PC-3 (cell line): Measurements from ENCODE around the gene PREX1. TPM values are rescaled to one million over a fixed set of nuclear protein-coding genes. Genes with fewer than 3 reads are reported as not detected.

Experiments used
- ATAC-seq: fragments of 200-7000 bp; cut with Tn5 transposase; 2 replicates; pipeline ENCODE4 v1.9.1; 2020; ENCODE audit warnings: mild to moderate bottlenecking, moderate library complexity
- BruUV-seq: library from RNA; stranded (reverse); fragments of 400-500 nt; replicated peaks from 2 replicates; lab custom pipeline; 2021; lab: Mats Ljungman, UMichigan
- CTCF ChIA-PET: fragments of 300-600 bp; sonication (Branson Sonifier 250); formaldehyde crosslinking; loops from one replicate; lab custom pipeline; 2022; ENCODE audit warnings: antibody characterized with exemption; lab: Charles Lee
- POLR2A ChIA-PET: fragments of 300-600 bp; sonication (Branson Sonifier 250); formaldehyde crosslinking; loops from one replicate; lab custom pipeline; 2022; ENCODE audit warnings: antibody characterized with exemption; ENCODE audit not compliant: unreplicated experiment; lab: Charles Lee
- DNase-seq: peaks from one replicate; pipeline ENCODE4 v3.0.0-alpha.2; 2015
- H2AFZ ChIP-seq: fragments of 300-600 bp; sonication (generic); 2 replicates; pipeline ENCODE4 v1.6.0; 2016; ENCODE audit warnings: antibody characterized with exemption, low read length
- H3F3A ChIP-seq: fragments of 300-600 bp; sonication (generic); one replicate; pipeline ENCODE4 v1.6.0; 2017; ENCODE audit warnings: antibody characterized with exemption, low read length, control low read depth, mild to moderate bottlenecking; ENCODE audit not compliant: unreplicated experiment
- H3K27ac ChIP-seq: fragments of 300-600 bp; sonication (generic); 2 replicates; pipeline ENCODE4 v1.5.1; 2016; ENCODE audit warnings: mild to moderate bottlenecking, low read length
- H3K27me3 ChIP-seq: fragments of 300-600 bp; sonication (generic); 2 replicates; pipeline ENCODE4 v1.6.1; 2016; ENCODE audit warnings: low read length, mixed read lengths
- H3K36me3 ChIP-seq: fragments of 300-600 bp; sonication (generic); 2 replicates; pipeline ENCODE4 v1.6.1; 2016; ENCODE audit warnings: low read depth, mixed run types, low read length, mixed read lengths
- H3K4me1 ChIP-seq: fragments of 300-600 bp; sonication (generic); 2 replicates; pipeline ENCODE4 v1.5.1; 2016; ENCODE audit warnings: low read length; ENCODE audit not compliant: insufficient read depth
- H3K4me2 ChIP-seq: fragments of 300-600 bp; sonication (generic); 2 replicates; pipeline ENCODE4 v1.6.0; 2016; ENCODE audit warnings: low read length
- H3K4me3 ChIP-seq: fragments of 300-600 bp; sonication (generic); 2 replicates; pipeline ENCODE4 v1.5.1; 2016; ENCODE audit warnings: mild to moderate bottlenecking, low read length, mixed read lengths
- H3K79me2 ChIP-seq: fragments of 300-600 bp; sonication (generic); 2 replicates; pipeline ENCODE4 v1.6.1; 2017; ENCODE audit warnings: low read length, mixed read lengths
- H3K9ac ChIP-seq: fragments of 300-600 bp; sonication (generic); 2 replicates; pipeline ENCODE4 v1.6.0; 2016; ENCODE audit warnings: mild to moderate bottlenecking, low read length
- H3K9me2 ChIP-seq: fragments of 300-600 bp; sonication (generic); replicated peaks from 2 replicates; pipeline ENCODE4 v1.6.1; 2016; ENCODE audit warnings: mixed run types, low read length, mixed read lengths
- H3K9me3 ChIP-seq: fragments of 300-600 bp; sonication (generic); 2 replicates; pipeline ENCODE4 v1.6.1; 2016; ENCODE audit warnings: low read length, mixed read lengths
- H4K20me1 ChIP-seq: fragments of 300-600 bp; sonication (generic); 2 replicates; pipeline ENCODE4 v1.6.1; 2016; ENCODE audit warnings: low read length, mixed read lengths
- EZH2 ChIP-seq: fragments of 300-600 bp; sonication (generic); IDR thresholded peaks from one replicate; pipeline ENCODE4 v1.6.1; 2017; ENCODE audit warnings: antibody characterized with exemption, mild to moderate bottlenecking, low read length; ENCODE audit not compliant: unreplicated experiment
- EZH2phosphoT487 ChIP-seq: fragments of 300-600 bp; sonication (generic); IDR thresholded peaks from 2 replicates; pipeline ENCODE4 v1.6.1; 2018; ENCODE audit warnings: mild to moderate bottlenecking, antibody characterized with exemption, low read length, borderline replicate concordance
- intact Hi-C: fragments of 100-400 bp; cut with micrococcal nuclease; formaldehyde crosslinking; loops from 2 replicates; pipeline ENCODE4 v1.9.0; 2023
- total RNA-seq: library from RNA; depleted of rRNA; stranded (reverse); fragments of >200 nt; gene quantifications from 2 replicates; pipeline ENCODE4 v1.2.3, GENCODE V29; 2014
- TF ChIP-seq, protein P1 (sequence below): fragments of 300-600 bp; sonication (generic); conservative IDR thresholded peaks from 2 replicates; pipeline ENCODE4 v1.5.1; 2017; ENCODE audit warnings: antibody characterized with exemption, low read depth, mild to moderate bottlenecking, low read length

PREX1 gene
- total RNA-seq, 1 experiment from 2014 or later = 22.1 TPM

DNA sequence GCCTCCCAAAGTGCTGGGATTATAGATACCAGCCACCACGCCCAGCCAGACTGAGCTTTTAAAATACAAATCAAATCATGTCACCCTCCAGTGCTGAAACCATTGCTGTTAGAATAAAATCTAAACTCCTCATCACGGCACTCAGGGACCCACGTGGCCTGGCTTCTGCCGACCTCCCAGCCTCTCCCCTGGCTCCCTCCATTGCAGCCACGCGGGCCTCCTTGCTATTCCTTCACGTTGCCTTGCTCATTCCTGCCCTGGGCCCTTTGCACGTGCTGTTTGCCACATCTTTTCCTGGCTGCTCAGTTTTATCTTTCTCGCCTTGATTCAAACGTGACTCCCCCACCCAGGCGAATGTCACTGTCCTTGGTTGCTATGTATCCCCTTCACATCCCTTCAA, 244.6 kb downstream of the PREX1 start:
- H3K4me2 ChIP-seq = no peak overlapping the region
- CTCF ChIA-PET = no interaction called here
- POLR2A ChIA-PET = no interaction called here
- DNase-seq (no peak), ATAC-seq (no peak)
- intact Hi-C loops = no loop called here
- no peak overlapping the region for H3K9ac ChIP-seq
- peaks cover 47% of the 10 kb centered on the region for H3K27me3 ChIP-seq
- H3K4me3 ChIP-seq = no peak overlapping the region
- H3K36me3 ChIP-seq = no peaks in the 10 kb centered on the region
- no peaks in the 10 kb centered on the region for H3F3A ChIP-seq
- no TSS peak for BruUV-seq
- no peaks in the 10 kb centered on the region for H3K79me2 ChIP-seq
- no peaks in the 10 kb centered on the region for H3K9me3 ChIP-seq
- no peak overlapping the region for H3K27ac ChIP-seq
- TF ChIP-seq EZH2 = no peak
- no peak overlapping the region for H2AFZ ChIP-seq
- no peaks in the 10 kb centered on the region for H4K20me1 ChIP-seq
- H3K4me1 ChIP-seq = no peaks in the 10 kb centered on the region
- no peaks in the 10 kb centered on the region for H3K9me2 ChIP-seq

DNA sequence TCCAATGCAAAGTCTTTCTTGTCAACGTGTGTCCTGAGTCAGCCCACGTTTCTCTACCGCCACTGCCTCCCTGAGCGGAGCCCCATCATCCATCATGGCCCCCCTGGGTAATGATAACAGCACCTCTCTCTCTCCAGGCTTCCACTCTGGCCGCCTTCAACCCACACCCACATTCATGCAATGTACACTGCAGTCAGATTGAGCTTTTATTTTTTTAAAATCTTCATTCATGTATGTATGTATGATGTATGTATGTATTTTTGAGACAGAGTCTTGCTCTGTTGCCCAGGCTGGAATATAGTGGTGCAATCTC, 245.2 kb downstream of the PREX1 start:
- intact Hi-C loops = no loop called here
- H3K4me2 ChIP-seq = no peak overlapping the region
- ChIA-PET POLR2A (interaction anchor here (0.6 kb wide), 1 partner anchor 280 kb away, joined by 12 read pairs; no protein-coding TSS in a partner anchor), CTCF (no interaction called here)
- TF ChIP-seq, protein P1, sequence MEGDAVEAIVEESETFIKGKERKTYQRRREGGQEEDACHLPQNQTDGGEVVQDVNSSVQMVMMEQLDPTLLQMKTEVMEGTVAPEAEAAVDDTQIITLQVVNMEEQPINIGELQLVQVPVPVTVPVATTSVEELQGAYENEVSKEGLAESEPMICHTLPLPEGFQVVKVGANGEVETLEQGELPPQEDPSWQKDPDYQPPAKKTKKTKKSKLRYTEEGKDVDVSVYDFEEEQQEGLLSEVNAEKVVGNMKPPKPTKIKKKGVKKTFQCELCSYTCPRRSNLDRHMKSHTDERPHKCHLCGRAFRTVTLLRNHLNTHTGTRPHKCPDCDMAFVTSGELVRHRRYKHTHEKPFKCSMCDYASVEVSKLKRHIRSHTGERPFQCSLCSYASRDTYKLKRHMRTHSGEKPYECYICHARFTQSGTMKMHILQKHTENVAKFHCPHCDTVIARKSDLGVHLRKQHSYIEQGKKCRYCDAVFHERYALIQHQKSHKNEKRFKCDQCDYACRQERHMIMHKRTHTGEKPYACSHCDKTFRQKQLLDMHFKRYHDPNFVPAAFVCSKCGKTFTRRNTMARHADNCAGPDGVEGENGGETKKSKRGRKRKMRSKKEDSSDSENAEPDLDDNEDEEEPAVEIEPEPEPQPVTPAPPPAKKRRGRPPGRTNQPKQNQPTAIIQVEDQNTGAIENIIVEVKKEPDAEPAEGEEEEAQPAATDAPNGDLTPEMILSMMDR = no peak
- TF ChIP-seq EZH2 (no peak), EZH2phosphoT487 (no peak)
- H3F3A ChIP-seq = no peaks in the 10 kb centered on the region
- no peaks in the 10 kb centered on the region for H4K20me1 ChIP-seq
- H3K9ac ChIP-seq = no peak overlapping the region
- H3K36me3 ChIP-seq = no peaks in the 10 kb centered on the region
- H3K27me3 ChIP-seq = peaks cover 47% of the 10 kb centered on the region
- no peaks in the 10 kb centered on the region for H3K79me2 ChIP-seq
- BruUV-seq = no TSS peak
- H2AFZ ChIP-seq = no peak overlapping the region
- no peak overlapping the region for H3K4me3 ChIP-seq
- H3K4me1 ChIP-seq = no peaks in the 10 kb centered on the region
- H3K9me3 ChIP-seq = no peaks in the 10 kb centered on the region
- DNase-seq = no peak
- no peak overlapping the region for H3K27ac ChIP-seq
- H3K9me2 ChIP-seq = no peaks in the 10 kb centered on the region
- no peak for ATAC-seq

DNA sequence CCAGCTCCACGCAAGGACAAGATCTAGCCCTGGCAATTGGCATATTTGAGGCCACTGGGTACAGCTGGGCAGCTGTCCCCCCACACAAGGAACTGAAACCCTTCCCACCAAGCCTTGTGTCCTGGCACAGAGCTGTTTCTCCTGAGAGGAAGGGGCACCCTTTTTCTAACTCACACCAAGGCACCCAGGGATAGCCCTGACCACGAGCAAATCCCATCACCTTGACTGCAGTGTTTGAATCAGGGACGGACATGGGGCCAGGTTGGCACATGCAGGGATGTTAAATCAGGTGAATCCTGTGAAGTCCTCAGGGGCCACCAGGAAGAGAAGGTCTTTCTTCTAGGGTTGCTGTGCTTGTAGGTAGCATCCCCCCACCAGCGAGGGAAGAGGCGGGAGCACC, 246.6 kb downstream of the PREX1 start:
- no TSS peak for BruUV-seq
- ChIA-PET CTCF (no interaction called here), POLR2A (interaction anchor here (0.6 kb wide), 1 partner anchor 243 kb away, joined by 3 read pairs; no protein-coding TSS in a partner anchor)

More for the DNA sequence above, 246.6 kb downstream of the PREX1 start:
- Histone ChIP-seq H3K9ac (no peak overlapping the region), H3F3A (no peaks in the 10 kb centered on the region), H3K79me2 (no peaks in the 10 kb centered on the region), H2AFZ (no peak overlapping the region), H3K4me2 (no peak overlapping the region), H3K36me3 (no peaks in the 10 kb centered on the region), H3K4me1 (no peaks in the 10 kb centered on the region), H3K9me2 (no peaks in the 10 kb centered on the region), H3K27me3 (peaks cover 47% of the 10 kb centered on the region), H3K4me3 (no peak overlapping the region), H3K9me3 (no peaks in the 10 kb centered on the region), H4K20me1 (no peaks in the 10 kb centered on the region), H3K27ac (no peak overlapping the region)
- no peak for TF ChIP-seq EZH2
- TF ChIP-seq, protein P1 = no peak
- no peak for TF ChIP-seq EZH2phosphoT487
- intact Hi-C loops = no loop called here
- ATAC-seq = no peak
- no peak for DNase-seq
